SK-N-SH (cell line): ENCODE data around the gene LRRC8D.

ENCODE experiments used
- POLR2AphosphoS5 ChIP-seq: IDR thresholded peaks from 2 replicates; pipeline ENCODE4 v1.6.1; 2012; ENCODE audit warnings: low read depth, low read length
- TF ChIP-seq, protein P1 (sequence below): IDR thresholded peaks from 2 replicates; pipeline ENCODE4; 2012
- TF ChIP-seq, protein P2 (sequence below): fragments of 200-600 bp; sonication (generic); IDR thresholded peaks from 2 replicates; pipeline ENCODE4 v1.6.1; 2017; ENCODE audit warnings: antibody characterized with exemption, mild to moderate bottlenecking, moderate library complexity
- TF ChIP-seq, protein P3 (sequence below): IDR thresholded peaks from 2 replicates; pipeline ENCODE4 v1.4.0; 2012; ENCODE audit warnings: low read depth
- TF ChIP-seq, protein P4 (sequence below): IDR thresholded peaks from 2 replicates; pipeline ENCODE4 v1.6.1; 2012; ENCODE audit warnings: mild to moderate bottlenecking, low read depth, low read length, moderate library complexity

DNA sequence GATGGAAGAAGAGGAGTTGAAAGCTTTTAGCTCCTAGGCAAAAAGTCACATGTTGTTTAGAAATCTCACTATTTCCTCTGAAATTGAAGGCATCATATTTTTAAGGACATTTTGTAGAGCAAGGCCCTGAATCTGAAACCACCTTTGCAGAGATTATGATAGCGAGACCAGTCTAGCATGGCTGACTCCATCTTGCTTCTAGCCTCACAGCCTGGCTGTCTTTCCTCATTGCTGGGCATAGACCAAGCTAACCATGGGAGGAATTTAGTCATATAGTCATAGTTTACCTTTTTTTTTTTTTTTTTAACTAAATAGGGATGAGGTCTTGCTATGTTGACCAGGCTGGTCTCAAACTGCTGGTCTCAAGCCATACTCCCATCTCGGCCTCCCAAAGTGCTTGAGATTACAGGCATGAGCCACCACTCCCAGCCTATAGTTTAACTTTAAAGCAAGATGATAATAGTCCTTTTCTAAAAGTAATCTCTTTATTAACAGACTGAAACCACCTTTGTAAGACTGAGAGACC, 131.8 kb downstream of the LRRC8D start:
- TF ChIP-seq, protein P1, sequence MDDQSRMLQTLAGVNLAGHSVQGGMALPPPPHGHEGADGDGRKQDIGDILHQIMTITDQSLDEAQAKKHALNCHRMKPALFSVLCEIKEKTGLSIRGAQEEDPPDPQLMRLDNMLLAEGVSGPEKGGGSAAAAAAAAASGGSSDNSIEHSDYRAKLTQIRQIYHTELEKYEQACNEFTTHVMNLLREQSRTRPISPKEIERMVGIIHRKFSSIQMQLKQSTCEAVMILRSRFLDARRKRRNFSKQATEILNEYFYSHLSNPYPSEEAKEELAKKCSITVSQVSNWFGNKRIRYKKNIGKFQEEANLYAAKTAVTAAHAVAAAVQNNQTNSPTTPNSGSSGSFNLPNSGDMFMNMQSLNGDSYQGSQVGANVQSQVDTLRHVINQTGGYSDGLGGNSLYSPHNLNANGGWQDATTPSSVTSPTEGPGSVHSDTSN = no peak
- no peak for TF ChIP-seq POLR2AphosphoS5
- TF ChIP-seq, protein P2, sequence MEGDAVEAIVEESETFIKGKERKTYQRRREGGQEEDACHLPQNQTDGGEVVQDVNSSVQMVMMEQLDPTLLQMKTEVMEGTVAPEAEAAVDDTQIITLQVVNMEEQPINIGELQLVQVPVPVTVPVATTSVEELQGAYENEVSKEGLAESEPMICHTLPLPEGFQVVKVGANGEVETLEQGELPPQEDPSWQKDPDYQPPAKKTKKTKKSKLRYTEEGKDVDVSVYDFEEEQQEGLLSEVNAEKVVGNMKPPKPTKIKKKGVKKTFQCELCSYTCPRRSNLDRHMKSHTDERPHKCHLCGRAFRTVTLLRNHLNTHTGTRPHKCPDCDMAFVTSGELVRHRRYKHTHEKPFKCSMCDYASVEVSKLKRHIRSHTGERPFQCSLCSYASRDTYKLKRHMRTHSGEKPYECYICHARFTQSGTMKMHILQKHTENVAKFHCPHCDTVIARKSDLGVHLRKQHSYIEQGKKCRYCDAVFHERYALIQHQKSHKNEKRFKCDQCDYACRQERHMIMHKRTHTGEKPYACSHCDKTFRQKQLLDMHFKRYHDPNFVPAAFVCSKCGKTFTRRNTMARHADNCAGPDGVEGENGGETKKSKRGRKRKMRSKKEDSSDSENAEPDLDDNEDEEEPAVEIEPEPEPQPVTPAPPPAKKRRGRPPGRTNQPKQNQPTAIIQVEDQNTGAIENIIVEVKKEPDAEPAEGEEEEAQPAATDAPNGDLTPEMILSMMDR = no peak
- TF ChIP-seq, protein P3, sequence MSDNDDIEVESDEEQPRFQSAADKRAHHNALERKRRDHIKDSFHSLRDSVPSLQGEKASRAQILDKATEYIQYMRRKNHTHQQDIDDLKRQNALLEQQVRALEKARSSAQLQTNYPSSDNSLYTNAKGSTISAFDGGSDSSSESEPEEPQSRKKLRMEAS = no peak
- TF ChIP-seq, protein P4, sequence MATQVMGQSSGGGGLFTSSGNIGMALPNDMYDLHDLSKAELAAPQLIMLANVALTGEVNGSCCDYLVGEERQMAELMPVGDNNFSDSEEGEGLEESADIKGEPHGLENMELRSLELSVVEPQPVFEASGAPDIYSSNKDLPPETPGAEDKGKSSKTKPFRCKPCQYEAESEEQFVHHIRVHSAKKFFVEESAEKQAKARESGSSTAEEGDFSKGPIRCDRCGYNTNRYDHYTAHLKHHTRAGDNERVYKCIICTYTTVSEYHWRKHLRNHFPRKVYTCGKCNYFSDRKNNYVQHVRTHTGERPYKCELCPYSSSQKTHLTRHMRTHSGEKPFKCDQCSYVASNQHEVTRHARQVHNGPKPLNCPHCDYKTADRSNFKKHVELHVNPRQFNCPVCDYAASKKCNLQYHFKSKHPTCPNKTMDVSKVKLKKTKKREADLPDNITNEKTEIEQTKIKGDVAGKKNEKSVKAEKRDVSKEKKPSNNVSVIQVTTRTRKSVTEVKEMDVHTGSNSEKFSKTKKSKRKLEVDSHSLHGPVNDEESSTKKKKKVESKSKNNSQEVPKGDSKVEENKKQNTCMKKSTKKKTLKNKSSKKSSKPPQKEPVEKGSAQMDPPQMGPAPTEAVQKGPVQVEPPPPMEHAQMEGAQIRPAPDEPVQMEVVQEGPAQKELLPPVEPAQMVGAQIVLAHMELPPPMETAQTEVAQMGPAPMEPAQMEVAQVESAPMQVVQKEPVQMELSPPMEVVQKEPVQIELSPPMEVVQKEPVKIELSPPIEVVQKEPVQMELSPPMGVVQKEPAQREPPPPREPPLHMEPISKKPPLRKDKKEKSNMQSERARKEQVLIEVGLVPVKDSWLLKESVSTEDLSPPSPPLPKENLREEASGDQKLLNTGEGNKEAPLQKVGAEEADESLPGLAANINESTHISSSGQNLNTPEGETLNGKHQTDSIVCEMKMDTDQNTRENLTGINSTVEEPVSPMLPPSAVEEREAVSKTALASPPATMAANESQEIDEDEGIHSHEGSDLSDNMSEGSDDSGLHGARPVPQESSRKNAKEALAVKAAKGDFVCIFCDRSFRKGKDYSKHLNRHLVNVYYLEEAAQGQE = no peak
